Nucleus accumbens (tissue), 56 donors: ENCODE data around the gene SHANK2.

ENCODE experiments used
- DNase-seq, 56 donors: peaks; one replicate each; lab custom pipeline; 2025; lab: John Stamatoyannopoulos, UW

SHANK2 gene

GRCh38 chr11:71204748-71205664, 47.4 kb downstream of the SHANK2 start:
- no peak for DNase-seq

GRCh38 chr11:71204294-71204693, 48.1 kb downstream of the SHANK2 start:
- no peak for DNase-seq

- no peak for DNase-seq
Measured at GRCh38 chr11:71203681-71204080, 48.7 kb downstream of the SHANK2 start.

- DNase-seq = no peak
Measured at GRCh38 chr11:71202966-71203365, 49.4 kb downstream of the SHANK2 start.

- DNase-seq = no peak
Measured at GRCh38 chr11:71202598-71202944, 49.8 kb downstream of the SHANK2 start.
